PC-3 (cell line): Measurements from ENCODE around the gene CD28. TPM values are rescaled to one million over a fixed set of nuclear protein-coding genes. Genes with fewer than 3 reads are reported as not detected.

Source experiments
- ATAC-seq: fragments of 200-7000 bp; cut with Tn5 transposase; 2 replicates; pipeline ENCODE4 v1.9.1; 2020; ENCODE audit warnings: mild to moderate bottlenecking, moderate library complexity
- BruUV-seq: library from RNA; stranded (reverse); fragments of 400-500 nt; replicated peaks from 2 replicates; lab custom pipeline; 2021; lab: Mats Ljungman, UMichigan
- CTCF ChIA-PET: fragments of 300-600 bp; sonication (Branson Sonifier 250); formaldehyde crosslinking; loops from one replicate; lab custom pipeline; 2022; ENCODE audit warnings: antibody characterized with exemption; lab: Charles Lee
- POLR2A ChIA-PET: fragments of 300-600 bp; sonication (Branson Sonifier 250); formaldehyde crosslinking; loops from one replicate; lab custom pipeline; 2022; ENCODE audit warnings: antibody characterized with exemption; ENCODE audit not compliant: unreplicated experiment; lab: Charles Lee
- DNase-seq: peaks from one replicate; pipeline ENCODE4 v3.0.0-alpha.2; 2015
- H2AFZ ChIP-seq: fragments of 300-600 bp; sonication (generic); 2 replicates; pipeline ENCODE4 v1.6.0; 2016; ENCODE audit warnings: antibody characterized with exemption, low read length
- H3F3A ChIP-seq: fragments of 300-600 bp; sonication (generic); one replicate; pipeline ENCODE4 v1.6.0; 2017; ENCODE audit warnings: antibody characterized with exemption, low read length, control low read depth, mild to moderate bottlenecking; ENCODE audit not compliant: unreplicated experiment
- H3K27ac ChIP-seq: fragments of 300-600 bp; sonication (generic); 2 replicates; pipeline ENCODE4 v1.5.1; 2016; ENCODE audit warnings: mild to moderate bottlenecking, low read length
- H3K27me3 ChIP-seq: fragments of 300-600 bp; sonication (generic); 2 replicates; pipeline ENCODE4 v1.6.1; 2016; ENCODE audit warnings: low read length, mixed read lengths
- H3K36me3 ChIP-seq: fragments of 300-600 bp; sonication (generic); 2 replicates; pipeline ENCODE4 v1.6.1; 2016; ENCODE audit warnings: low read depth, mixed run types, low read length, mixed read lengths
- H3K4me1 ChIP-seq: fragments of 300-600 bp; sonication (generic); 2 replicates; pipeline ENCODE4 v1.5.1; 2016; ENCODE audit warnings: low read length; ENCODE audit not compliant: insufficient read depth
- H3K4me2 ChIP-seq: fragments of 300-600 bp; sonication (generic); 2 replicates; pipeline ENCODE4 v1.6.0; 2016; ENCODE audit warnings: low read length
- H3K4me3 ChIP-seq: fragments of 300-600 bp; sonication (generic); 2 replicates; pipeline ENCODE4 v1.5.1; 2016; ENCODE audit warnings: mild to moderate bottlenecking, low read length, mixed read lengths
- H3K79me2 ChIP-seq: fragments of 300-600 bp; sonication (generic); 2 replicates; pipeline ENCODE4 v1.6.1; 2017; ENCODE audit warnings: low read length, mixed read lengths
- H3K9ac ChIP-seq: fragments of 300-600 bp; sonication (generic); 2 replicates; pipeline ENCODE4 v1.6.0; 2016; ENCODE audit warnings: mild to moderate bottlenecking, low read length
- H3K9me2 ChIP-seq: fragments of 300-600 bp; sonication (generic); replicated peaks from 2 replicates; pipeline ENCODE4 v1.6.1; 2016; ENCODE audit warnings: mixed run types, low read length, mixed read lengths
- H3K9me3 ChIP-seq: fragments of 300-600 bp; sonication (generic); 2 replicates; pipeline ENCODE4 v1.6.1; 2016; ENCODE audit warnings: low read length, mixed read lengths
- H4K20me1 ChIP-seq: fragments of 300-600 bp; sonication (generic); 2 replicates; pipeline ENCODE4 v1.6.1; 2016; ENCODE audit warnings: low read length, mixed read lengths
- CTCF ChIP-seq: fragments of 300-600 bp; sonication (generic); conservative IDR thresholded peaks from 2 replicates; pipeline ENCODE4 v1.5.1; 2017; ENCODE audit warnings: antibody characterized with exemption, low read depth, mild to moderate bottlenecking, low read length
- EZH2 ChIP-seq: fragments of 300-600 bp; sonication (generic); IDR thresholded peaks from one replicate; pipeline ENCODE4 v1.6.1; 2017; ENCODE audit warnings: antibody characterized with exemption, mild to moderate bottlenecking, low read length; ENCODE audit not compliant: unreplicated experiment
- EZH2phosphoT487 ChIP-seq: fragments of 300-600 bp; sonication (generic); IDR thresholded peaks from 2 replicates; pipeline ENCODE4 v1.6.1; 2018; ENCODE audit warnings: mild to moderate bottlenecking, antibody characterized with exemption, low read length, borderline replicate concordance
- intact Hi-C: fragments of 100-400 bp; cut with micrococcal nuclease; formaldehyde crosslinking; loops from 2 replicates; pipeline ENCODE4 v1.9.0; 2023
- total RNA-seq: library from RNA; depleted of rRNA; stranded (reverse); fragments of >200 nt; gene quantifications from 2 replicates; pipeline ENCODE4 v1.2.3, GENCODE V29; 2014

The CD28 gene
- total RNA-seq, 1 experiment from 2014 or later: not detected

- Histone ChIP-seq H3K79me2 (no peaks in the 10 kb centered on the region), H3K27me3 (no peaks in the 10 kb centered on the region), H3F3A (no peaks in the 10 kb centered on the region), H3K9ac (no peak overlapping the region), H4K20me1 (no peaks in the 10 kb centered on the region), H2AFZ (no peak overlapping the region), H3K9me3 (peaks cover 18% of the 10 kb centered on the region; the same call in 1 of the 2 replicates), H3K4me1 (no peaks in the 10 kb centered on the region), H3K4me2 (no peak overlapping the region), H3K4me3 (no peak overlapping the region), H3K36me3 (no peaks in the 10 kb centered on the region), H3K27ac (no peak overlapping the region), H3K9me2 (no peaks in the 10 kb centered on the region)
- DNase-seq: no peak
- no peak for TF ChIP-seq CTCF
- TF ChIP-seq EZH2: no peak
- no peak for TF ChIP-seq EZH2phosphoT487
- ChIA-PET POLR2A (no interaction called here), CTCF (no interaction called here)
- intact Hi-C loops: loop anchor here (10.0 kb wide), 1 partner anchor 153 kb away; no protein-coding TSS in a partner anchor
- ATAC-seq: peak; percentile 24; the same call in 1 of the 2 replicates
- no TSS peak for BruUV-seq
Measured at GRCh38 chr2:203751685-203752271, 45.3 kb downstream of the CD28 start.

GRCh38 chr2:203756161-203756560, 49.7 kb downstream of the CD28 start:
- CTCF ChIA-PET: no interaction called here
- POLR2A ChIA-PET: no interaction called here
- Histone ChIP-seq H3K4me1 (peaks cover 26% of the 10 kb centered on the region), H3K9me3 (peaks cover 18% of the 10 kb centered on the region; the same call in 1 of the 2 replicates), H2AFZ (no peak overlapping the region), H3K4me3 (no peak overlapping the region), H3K36me3 (no peaks in the 10 kb centered on the region), H3K27me3 (no peaks in the 10 kb centered on the region), H3K79me2 (no peaks in the 10 kb centered on the region), H3K9ac (no peak overlapping the region), H4K20me1 (no peaks in the 10 kb centered on the region), H3F3A (no peaks in the 10 kb centered on the region), H3K27ac (no peak overlapping the region), H3K9me2 (no peaks in the 10 kb centered on the region), H3K4me2 (no peak overlapping the region)
- intact Hi-C loops: loop anchor here (10.0 kb wide), 1 partner anchor 149 kb away; no protein-coding TSS in a partner anchor
- TF ChIP-seq EZH2 (no peak), EZH2phosphoT487 (no peak)
- ATAC-seq (no peak), DNase-seq (no peak)
- BruUV-seq: no TSS peak

- TF ChIP-seq EZH2 (no peak), CTCF (no peak), EZH2phosphoT487 (no peak)
- no peaks in the 10 kb centered on the region for H3K36me3 ChIP-seq
- H3K9me2 ChIP-seq: no peaks in the 10 kb centered on the region
- POLR2A ChIA-PET: no interaction called here
- H3K4me1 ChIP-seq: peaks cover 26% of the 10 kb centered on the region
- no peaks in the 10 kb centered on the region for H3K79me2 ChIP-seq
- H3K4me2 ChIP-seq: peak overlapping the region; percentile 75
- ATAC-seq (peak; percentile 33), DNase-seq (peak; percentile 88)
- peak overlapping the region; percentile 41; the same call in 1 of the 2 replicates for H2AFZ ChIP-seq
- no peaks in the 10 kb centered on the region for H4K20me1 ChIP-seq
- CTCF ChIA-PET: interaction anchor here (0.6 kb wide), 1 partner anchor 385 kb away, joined by 3 read pairs; no protein-coding TSS in a partner anchor
- intact Hi-C loops: loop anchor here (10.0 kb wide), 1 partner anchor 146 kb away; no protein-coding TSS in a partner anchor
- H3K27ac ChIP-seq: peak overlapping the region; percentile 96
- no peaks in the 10 kb centered on the region for H3F3A ChIP-seq
- H3K4me3 ChIP-seq: peak overlapping the region; percentile 13; the same call in 1 of the 2 replicates
- peak overlapping the region; percentile 63 for H3K9ac ChIP-seq
- H3K9me3 ChIP-seq: peaks cover 15% of the 10 kb centered on the region; the same call in 1 of the 2 replicates
- H3K27me3 ChIP-seq: no peaks in the 10 kb centered on the region
- BruUV-seq: no TSS peak
Measured at GRCh38 chr2:203758841-203759689, 52.6 kb downstream of the CD28 start.
